NCI-H2196 treated with DMSO at 0.1 percent for 48 hours (cell line): ENCODE measurements around the gene GID4.
A peak's percentile ranks its signal among the peaks of the same experiment; 100 is the strongest.
"Not testable (repeated sequence)": the region's sequence is repeated elsewhere in the genome, so short reads cannot be mapped to it uniquely, and the experiment has no call there.

Experiments
- DNase-seq: peaks from one replicate; lab custom pipeline; 2025; ENCODE audit not compliant: unreplicated experiment; lab: John Stamatoyannopoulos, UW

The GID4 gene

GRCh38 chr17:18038861-18039534 is at the start of gene GID4, which contains the start of gene ATPAF2:
Gene GID4 (plus strand): TSS chr17:18039408. CDS start chr17:18039465, 57 bp downstream.
Gene ATPAF2 (minus strand): TSS chr17:18039168. CDS start chr17:18039013, 155 bp downstream.
- DNase-seq = peak; percentile 77

DNA sequence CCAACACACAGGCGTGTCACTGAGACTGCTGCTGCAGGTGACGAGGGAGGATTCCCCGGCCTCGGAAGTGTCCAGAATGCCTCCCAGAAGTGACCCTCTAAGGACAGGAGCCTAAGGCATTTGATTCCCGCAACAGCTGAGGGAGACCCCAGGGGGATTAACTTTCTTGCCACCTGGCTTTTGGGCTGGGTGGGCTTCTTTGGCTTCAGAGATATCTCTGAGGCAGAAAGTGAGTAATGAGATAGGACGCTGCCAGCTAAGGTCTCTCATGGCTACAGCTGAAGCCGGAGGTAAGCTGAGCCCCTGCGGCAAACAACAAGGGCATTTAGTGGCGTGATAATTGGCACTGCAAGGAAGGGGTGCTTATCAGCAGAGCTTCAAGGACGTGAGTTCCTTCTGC is 49.6 kb upstream of the GID4 start:
- DNase-seq = no peak

- DNase-seq = no peak
Observed at GRCh38 chr17:17990282-17990681, 48.9 kb upstream of the GID4 start.

GRCh38 chr17:17993366-17993765 is 45.8 kb upstream of the GID4 start:
- no peak for DNase-seq

- no peak for DNase-seq
Observed at GRCh38 chr17:17993852-17994251, 45.4 kb upstream of the GID4 start.

- no peak for DNase-seq
Observed at GRCh38 chr17:17994271-17995069, 44.7 kb upstream of the GID4 start.

DNA sequence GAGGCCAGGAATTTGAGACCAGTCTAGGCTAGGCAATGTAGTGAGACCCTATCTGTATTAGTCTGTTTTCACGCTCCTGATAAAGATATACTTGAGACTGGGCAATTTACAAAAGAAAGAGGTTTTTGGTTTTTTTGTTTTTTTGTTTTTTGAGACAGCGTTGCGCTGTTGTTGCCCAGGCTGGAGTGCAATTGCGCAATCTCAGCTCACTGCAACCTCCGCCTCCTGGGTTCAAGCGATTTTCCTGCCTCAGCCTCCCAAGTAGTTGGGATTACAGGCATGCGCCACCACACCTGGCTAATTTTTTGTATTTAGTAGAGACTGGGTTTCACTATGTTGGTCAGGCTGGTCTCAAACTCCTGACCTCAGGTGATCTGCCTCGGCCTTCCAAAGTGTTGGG is 43.3 kb upstream of the GID4 start:
- not testable (repeated sequence) for DNase-seq

DNA sequence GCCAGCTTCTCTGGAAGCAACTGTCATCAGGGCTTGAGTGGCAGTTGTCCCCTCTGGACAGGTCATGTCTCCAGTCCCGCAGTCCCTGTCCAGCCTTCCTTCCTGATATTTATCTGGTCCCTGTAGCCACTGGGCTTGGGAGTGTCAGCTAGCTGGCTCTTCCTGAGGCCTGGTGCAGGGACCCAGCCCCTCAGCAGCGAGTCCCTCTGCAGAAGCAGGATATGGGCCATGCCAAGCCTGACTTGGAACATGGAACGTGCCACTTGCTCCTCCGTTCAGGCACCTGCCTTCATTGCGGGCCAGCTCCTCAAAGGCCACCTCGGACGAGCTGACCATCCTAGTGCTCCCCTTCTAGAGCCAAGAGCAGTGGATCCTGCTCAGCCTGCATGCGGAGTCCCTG is 40.3 kb upstream of the GID4 start:
- no peak for DNase-seq

- DNase-seq = no peak
Observed at GRCh38 chr17:17999364-18000029, 39.7 kb upstream of the GID4 start.

GRCh38 chr17:18000030-18000408 is 39.2 kb upstream of the GID4 start:
- DNase-seq = no peak

DNA sequence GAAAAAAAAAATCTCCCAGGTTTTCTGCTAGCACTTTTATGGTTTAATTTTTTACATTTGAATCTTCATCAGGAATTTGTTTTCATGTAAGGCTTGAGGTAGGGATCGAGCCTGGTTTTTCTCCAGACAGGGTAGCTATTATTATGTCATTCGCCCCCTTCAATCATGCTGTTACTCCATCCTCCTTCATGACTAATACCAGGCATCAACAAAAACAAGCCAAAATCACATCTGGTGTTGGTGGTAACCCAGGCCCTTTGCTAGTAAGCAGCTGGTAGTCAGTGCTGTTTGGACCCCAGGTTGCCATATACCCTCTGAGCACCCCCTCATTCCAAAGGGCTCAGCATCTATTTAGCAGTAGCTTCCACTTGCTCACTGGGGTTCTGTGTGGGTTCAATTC is 37.0 kb upstream of the GID4 start:
- DNase-seq = no peak

DNA sequence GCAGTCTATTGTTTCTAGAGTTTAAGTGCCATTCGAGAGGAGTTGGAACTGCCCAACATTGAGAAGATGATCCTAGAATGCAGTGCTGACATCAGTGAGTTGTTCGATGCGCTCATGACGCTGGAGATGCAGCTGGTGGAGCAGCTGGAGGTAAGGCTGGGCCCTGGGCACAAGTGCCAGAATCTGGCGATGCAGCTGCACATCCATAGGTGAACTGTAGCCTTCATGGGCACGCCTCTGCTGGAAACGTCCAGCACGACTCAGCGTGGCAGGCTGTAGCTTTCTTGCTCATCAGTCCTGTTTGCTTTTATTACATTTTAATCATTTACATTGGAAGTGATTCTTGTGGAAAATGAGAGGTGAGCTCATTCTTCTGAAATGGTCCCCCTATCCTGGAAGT is 34.9 kb upstream of the GID4 start:
- DNase-seq = peak; percentile 39

DNA sequence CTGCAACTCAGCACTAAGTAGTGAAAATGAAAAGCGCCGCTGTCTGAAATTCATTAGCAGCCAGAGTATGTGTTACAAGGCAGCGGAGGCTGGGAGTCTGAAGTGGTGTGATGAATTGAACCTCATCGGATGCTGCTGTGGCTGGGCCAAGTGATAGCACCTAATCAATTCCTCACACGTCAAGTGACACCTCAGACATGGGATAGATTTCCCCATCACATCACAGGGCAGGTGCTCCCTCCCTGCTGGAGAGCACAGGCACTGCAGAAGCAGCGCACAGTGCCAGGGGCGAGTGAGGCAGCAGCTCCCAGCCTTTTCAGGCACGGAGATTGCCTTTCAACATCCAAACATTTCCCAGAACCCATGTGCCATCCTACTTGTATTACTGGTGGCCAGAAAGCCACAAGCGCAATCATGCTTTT is 34.3 kb upstream of the GID4 start:
- DNase-seq = no peak

DNA sequence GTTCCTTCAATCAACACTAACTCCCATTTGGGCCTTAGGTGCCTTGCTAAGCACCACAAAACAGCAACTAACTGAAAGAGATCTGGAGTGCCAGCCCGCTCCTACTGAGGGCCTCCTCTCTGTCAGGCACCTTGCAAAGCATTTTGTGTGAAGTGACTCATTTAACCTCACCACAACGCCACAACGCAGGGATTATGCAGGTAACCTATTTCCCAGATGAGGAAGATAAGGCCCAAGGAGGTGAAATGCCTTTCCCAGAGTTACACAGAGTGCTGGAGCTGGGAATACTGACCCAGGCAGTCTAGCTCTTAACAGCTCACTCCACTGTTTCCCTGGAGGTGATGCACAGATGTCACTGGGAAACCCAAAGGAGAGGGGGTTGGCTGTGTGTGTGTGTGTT is 33.7 kb upstream of the GID4 start:
- no peak for DNase-seq

DNA sequence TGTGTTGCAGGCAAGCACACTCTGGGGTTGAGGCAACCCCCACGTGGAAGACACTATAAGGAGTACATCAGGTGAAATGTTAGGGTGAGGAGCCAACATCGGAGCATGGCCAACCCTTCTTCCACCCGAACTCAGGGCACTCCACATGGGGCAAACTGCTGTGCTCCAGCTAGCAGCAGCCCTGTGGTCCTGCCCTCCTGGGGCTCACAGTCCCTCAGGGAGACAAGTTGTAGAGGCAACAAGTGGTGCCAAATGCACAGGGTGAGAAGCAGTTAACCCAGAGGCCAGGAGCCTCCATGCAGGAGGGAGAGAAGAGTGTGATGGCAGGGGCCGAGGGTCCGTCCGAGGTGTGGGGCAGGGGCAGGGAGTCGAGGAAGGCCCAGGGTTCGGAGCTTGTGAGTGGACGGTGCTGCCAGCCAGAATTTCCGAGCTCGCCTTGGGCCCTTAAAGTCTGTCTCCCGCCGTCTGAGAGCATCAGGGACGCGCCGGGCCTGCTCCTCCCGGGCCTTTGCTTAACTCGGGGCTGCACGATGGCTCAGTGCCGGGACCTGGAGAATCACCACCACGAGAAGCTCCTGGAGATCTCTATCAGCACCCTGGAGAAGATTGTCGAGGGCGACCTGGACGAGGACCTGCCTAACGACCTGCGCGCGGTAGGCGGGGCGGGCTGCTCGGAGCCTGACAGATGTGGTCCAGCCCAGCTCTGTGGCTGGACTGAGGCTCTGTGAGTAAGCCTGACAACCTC is 32.5 kb upstream of the GID4 start:
- DNase-seq = no peak

DNA sequence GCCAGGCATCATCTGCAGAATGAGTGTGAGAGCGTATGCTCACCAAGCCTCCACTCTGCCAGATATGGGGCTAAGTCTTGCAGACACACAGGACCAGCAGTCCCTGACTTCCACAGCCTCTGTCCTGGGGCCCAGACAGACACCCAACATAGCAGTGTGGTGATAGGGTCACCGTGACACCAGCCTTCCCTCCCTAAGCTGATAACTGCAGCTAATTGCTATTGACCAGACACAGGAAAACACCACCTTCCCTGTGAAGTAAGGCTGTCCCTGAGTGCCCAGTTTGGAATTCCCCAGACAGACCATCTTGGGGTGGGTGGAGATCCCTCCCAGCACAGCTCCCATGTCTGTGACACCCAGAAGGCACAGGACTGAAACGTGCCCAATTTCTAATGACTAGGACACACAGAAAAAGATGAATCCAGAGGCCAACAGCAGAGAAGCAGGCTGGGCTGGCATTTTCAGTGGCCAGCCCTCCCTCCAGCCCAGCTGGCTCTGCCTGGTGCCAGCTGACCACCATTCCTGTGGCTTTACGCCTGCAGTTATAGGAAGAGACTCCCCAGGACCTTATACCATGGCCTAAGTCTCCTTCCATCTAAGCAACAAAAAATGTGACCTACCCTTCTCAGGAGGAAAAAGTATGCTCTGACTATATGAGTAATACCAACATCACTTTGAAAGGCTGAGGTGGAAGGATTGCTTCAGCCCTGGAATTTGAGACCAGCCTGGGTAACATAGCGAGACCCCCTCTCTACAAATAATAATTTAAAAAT is 30.5 kb upstream of the GID4 start:
- no peak for DNase-seq

GRCh38 chr17:18009609-18010420 is 29.4 kb upstream of the GID4 start:
- no peak for DNase-seq

DNA sequence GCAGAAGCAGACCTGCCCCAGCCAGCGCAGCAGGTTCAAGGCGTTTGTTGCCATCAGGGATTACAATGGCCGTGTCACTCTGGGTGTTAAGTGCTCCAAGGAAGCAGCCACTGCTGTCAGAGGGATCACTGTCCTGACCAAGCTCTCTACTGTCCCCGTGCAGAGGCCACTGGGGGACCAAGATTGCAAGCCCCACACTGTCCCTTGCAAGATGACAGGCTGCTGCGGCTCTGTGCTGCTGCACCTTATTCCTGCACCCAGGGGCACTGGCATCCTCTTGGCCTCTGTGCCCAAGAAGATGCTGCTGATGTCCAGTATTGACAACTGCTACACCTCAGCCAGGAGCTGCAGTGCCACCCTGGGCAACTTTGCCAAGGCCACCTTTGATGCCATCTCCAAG is 27.9 kb upstream of the GID4 start:
- no peak for DNase-seq

GRCh38 chr17:18014006-18014405 is 25.2 kb upstream of the GID4 start:
- no peak for DNase-seq

GRCh38 chr17:18015593-18015992 is 23.6 kb upstream of the GID4 start:
- no peak for DNase-seq
